ENCODE data around the gene INO80E.
A peak's percentile ranks its signal among the peaks of the same experiment; 100 is the strongest.
"Not testable (repeated sequence)": the region's sequence is repeated elsewhere in the genome, so short reads cannot be mapped to it uniquely, and the experiment has no call there.

INO80E gene

GRCh38 chr16:30010844-30011713 is 15.0 kb downstream of the INO80E start, which contains the start of gene DOC2A:
TSS of gene DOC2A (minus strand) at chr16:30011027. CDS start at chr16:30010222, 805 bp downstream.
- DNase-seq = peak; percentile 19

- no peak for DNase-seq
Measured at GRCh38 chr16:30011714-30012504, 15.9 kb downstream of the INO80E start.

- DNase-seq = not testable (repeated sequence)
Measured at GRCh38 chr16:30012598-30012997, 16.6 kb downstream of the INO80E start.

- not testable (repeated sequence) for DNase-seq
Measured at GRCh38 chr16:30015450-30015849, 19.4 kb downstream of the INO80E start.

GRCh38 chr16:30016555-30017276 is 20.7 kb downstream of the INO80E start:
- DNase-seq = no peak

GRCh38 chr16:30017277-30017656 is 21.2 kb downstream of the INO80E start:
- no peak for DNase-seq

GRCh38 chr16:30017937-30018336 is 21.9 kb downstream of the INO80E start:
- not testable (repeated sequence) for DNase-seq

- DNase-seq = no peak
Measured at GRCh38 chr16:30018731-30019158, 22.7 kb downstream of the INO80E start.

- no peak for DNase-seq
Measured at GRCh38 chr16:30022887-30023286, 26.8 kb downstream of the INO80E start, which contains the start of gene C16orf92. TSS of gene C16orf92 (plus strand) at chr16:30023198. CDS start at chr16:30023341, 143 bp downstream.

GRCh38 chr16:30023586-30023985 is 27.5 kb downstream of the INO80E start:
- DNase-seq = no peak

- no peak for DNase-seq
Measured at GRCh38 chr16:30024451-30024850, 28.4 kb downstream of the INO80E start.

- no peak for DNase-seq
Measured at GRCh38 chr16:30025156-30025555, 29.1 kb downstream of the INO80E start.

GRCh38 chr16:30025574-30025973 is 29.5 kb downstream of the INO80E start:
- DNase-seq = no peak

- DNase-seq = no peak
Measured at GRCh38 chr16:30026449-30026848, 30.4 kb downstream of the INO80E start.

- DNase-seq = no peak
Measured at GRCh38 chr16:30027588-30028437, 31.8 kb downstream of the INO80E start.

- no peak for DNase-seq
Measured at GRCh38 chr16:30028438-30029076, 32.5 kb downstream of the INO80E start.

- DNase-seq = no peak
Measured at GRCh38 chr16:30030011-30030685, 34.1 kb downstream of the INO80E start.

- no peak for DNase-seq
Measured at GRCh38 chr16:30030841-30031413, 34.9 kb downstream of the INO80E start, which contains the start of gene TLCD3B. TSS of gene TLCD3B (minus strand) at chr16:30031271. CDS start at chr16:30030527, 744 bp downstream.

GRCh38 chr16:30031477-30031918 is 35.5 kb downstream of the INO80E start:
- no peak for DNase-seq

Measured in central memory CD4-positive, alpha-beta T cell (primary cell).